H1 (cell line): ENCODE results near the gene CLGN. TPM values are rescaled to one million over a fixed set of nuclear protein-coding genes. Genes with fewer than 3 reads are reported as not detected.

ENCODE experiments used
- CTCF ChIA-PET: fragments of 300-600 bp; sonication (Branson Sonifier 250); formaldehyde crosslinking; loops from one replicate; lab custom pipeline; 2021; ENCODE audit not compliant: partially characterized antibody; lab: Charles Lee
- POLR2A ChIA-PET: fragments of 300-600 bp; sonication (Branson Sonifier 250); formaldehyde crosslinking; loops from one replicate; lab custom pipeline; 2021; ENCODE audit warnings: inconsistent platforms; ENCODE audit not compliant: partially characterized antibody; lab: Charles Lee
- DNase-seq, 2 experiments: peaks; one replicate each; pipeline versions ENCODE4 v3.0.0 to v3.0.0-alpha.2; 2010 to 2022; ENCODE audit warnings: low spot score in 2 of 2, low read depth in 1 of 2, mixed read lengths in 1 of 2
- FAIRE-seq: peaks from 2 replicates; lab custom pipeline; 2011; peaks lifted over from hg19 to GRCh38; lab: Jason Lieb, UNC
- H2AFZ ChIP-seq: 2 replicates; pipeline ENCODE4 v1.8.1; 2012; ENCODE audit warnings: low read length, inconsistent platforms
- H2AK5ac ChIP-seq: 2 replicates; pipeline ENCODE4 v1.6.1; 2013; ENCODE audit warnings: low read depth, low read length
- H2BK120ac ChIP-seq: replicated peaks from 2 replicates; pipeline ENCODE3; 2013; ENCODE audit warnings: low read depth, low read length, inconsistent platforms
- H2BK12ac ChIP-seq: 2 replicates; pipeline ENCODE4 v1.6.1; 2013; ENCODE audit warnings: low read depth, low read length
- H2BK15ac ChIP-seq: 2 replicates; pipeline ENCODE4 v1.6.1; 2013; ENCODE audit warnings: low read length
- H2BK20ac ChIP-seq: 2 replicates; pipeline ENCODE4 v1.6.1; 2013; ENCODE audit warnings: low read length
- H2BK5ac ChIP-seq: 2 replicates; pipeline ENCODE4 v1.6.1; 2013; ENCODE audit warnings: low read depth, low read length
- H3K14ac ChIP-seq: 2 replicates; pipeline ENCODE4 v1.6.1; 2013; ENCODE audit warnings: inconsistent platforms; ENCODE audit not compliant: insufficient read length
- H3K18ac ChIP-seq: 2 replicates; pipeline ENCODE4 v1.6.1; 2013; ENCODE audit warnings: low read length; ENCODE audit errors: extremely low read depth
- H3K23ac ChIP-seq: 2 replicates; pipeline ENCODE4 v1.6.1; 2013; ENCODE audit warnings: inconsistent platforms; ENCODE audit not compliant: insufficient read length
- H3K23me2 ChIP-seq: 2 replicates; pipeline ENCODE4 v1.6.1; 2013; ENCODE audit warnings: low read depth, low read length
- H3K27ac ChIP-seq: 2 replicates; pipeline ENCODE4 v1.6.1; 2011; ENCODE audit warnings: low read depth, low read length, inconsistent platforms
- H3K27me3 ChIP-seq, 4 experiments: replicated peaks in 1 of 4; 1 replicate in 1 of 4; 2 replicates in 3 of 4; pipeline versions ENCODE4 v1.6.1 to v1.8.1; 2011 to 2013; ENCODE audit warnings: low read length in 3 of 4, mild to moderate bottlenecking in 3 of 4, inconsistent platforms in 2 of 4, mixed read lengths in 2 of 4, moderate library complexity in 1 of 4; ENCODE audit not compliant: control insufficient read depth in 3 of 4, insufficient read depth in 3 of 4; ENCODE audit errors: extremely low read depth in 1 of 4
- H3K36me3 ChIP-seq, 4 experiments: 2 replicates each; pipeline versions ENCODE4 v1.6.1 to v1.8.1; 2011 to 2013; ENCODE audit warnings: mild to moderate bottlenecking in 4 of 4, low read length in 3 of 4, moderate library complexity in 2 of 4, control low read depth in 1 of 4, inconsistent platforms in 1 of 4; ENCODE audit not compliant: insufficient read depth in 4 of 4, control insufficient read depth in 2 of 4
- H3K4ac ChIP-seq: replicated peaks from 2 replicates; pipeline ENCODE3; 2013; ENCODE audit warnings: low read length, low read depth, mixed read lengths, inconsistent platforms; ENCODE audit not compliant: insufficient read length
- H3K4me1 ChIP-seq, 4 experiments: replicated peaks in 1 of 4; 1 replicate in 1 of 4; 2 replicates in 3 of 4; pipeline versions ENCODE4 v1.6.1 to v1.8.1; 2011 to 2013; ENCODE audit warnings: low read length in 3 of 4, inconsistent platforms in 2 of 4, mixed read lengths in 1 of 4; ENCODE audit not compliant: insufficient read depth in 4 of 4, control insufficient read depth in 3 of 4
- H3K4me2 ChIP-seq, 2 experiments: 2 replicates each; pipeline versions ENCODE4 v1.6.1 to v1.8.1; 2011 to 2013; ENCODE audit warnings: low read depth in 2 of 2, low read length in 2 of 2, control low read depth in 1 of 2, inconsistent platforms in 1 of 2, mild to moderate bottlenecking in 1 of 2; ENCODE audit not compliant: insufficient read depth in 1 of 2
- H3K4me3 ChIP-seq, 4 experiments: fragments of 200-600, 300-600 bp in 1 of 4; sonication (generic), shearing (Covaris generic), sonication (Bioruptor Twin) in 1 of 4; 2 replicates each; pipeline versions ENCODE4 v1.5.1 to v1.8.1; 2011 to 2016; ENCODE audit warnings: low read length in 4 of 4, low read depth in 3 of 4, control low read depth in 2 of 4, inconsistent platforms in 2 of 4, mild to moderate bottlenecking in 2 of 4, mixed read lengths in 1 of 4, moderate library complexity in 1 of 4; ENCODE audit not compliant: insufficient read depth in 2 of 4; ENCODE audit errors: extremely low read depth in 1 of 4
- H3K56ac ChIP-seq: replicated peaks from 2 replicates; pipeline ENCODE3; 2013; ENCODE audit warnings: low read depth, mild to moderate bottlenecking, mixed read lengths, low read length, inconsistent platforms; ENCODE audit not compliant: insufficient read length
- H3K79me1 ChIP-seq: 2 replicates; pipeline ENCODE4 v1.6.1; 2013; ENCODE audit warnings: low read depth, low read length, control low read depth
- H3K79me2 ChIP-seq, 2 experiments: 2 replicates each; pipeline versions ENCODE4 v1.6.1 to v1.8.1; 2012 to 2013; ENCODE audit warnings: low read length in 2 of 2, mild to moderate bottlenecking in 2 of 2, inconsistent platforms in 1 of 2; ENCODE audit not compliant: insufficient read depth in 2 of 2, control insufficient read depth in 1 of 2
- H3K9ac ChIP-seq, 4 experiments: replicated peaks in 1 of 4; 1 replicate in 1 of 4; 2 replicates in 3 of 4; pipeline versions ENCODE4 v1.6.1 to v1.8.1; 2011 to 2013; ENCODE audit warnings: low read depth in 3 of 4, low read length in 3 of 4, control low read depth in 2 of 4, mild to moderate bottlenecking in 2 of 4, moderate library complexity in 2 of 4, inconsistent platforms in 1 of 4; ENCODE audit errors: extremely low read depth in 1 of 4
- H3K9me3 ChIP-seq, 2 experiments: 2 replicates each; pipeline versions ENCODE4 v1.6.1 to v1.8.1; 2012 to 2013; ENCODE audit warnings: mild to moderate bottlenecking in 2 of 2, moderate library complexity in 2 of 2, control low read depth in 1 of 2, inconsistent platforms in 1 of 2, low read depth in 1 of 2, low read length in 1 of 2, mixed read lengths in 1 of 2; ENCODE audit not compliant: insufficient read depth in 2 of 2
- H4K20me1 ChIP-seq, 2 experiments: replicated peaks in 1 of 2; 2 replicates each; pipeline versions ENCODE3 to v1.8.1; 2011 to 2013; ENCODE audit warnings: inconsistent platforms in 2 of 2, low read length in 2 of 2, mild to moderate bottlenecking in 1 of 2; ENCODE audit not compliant: insufficient read depth in 2 of 2, control insufficient read depth in 1 of 2
- H4K5ac ChIP-seq: 2 replicates; pipeline ENCODE4 v1.6.1; 2013; ENCODE audit warnings: low read length, low read depth, mixed read lengths, inconsistent platforms; ENCODE audit not compliant: insufficient read length
- H4K8ac ChIP-seq: 2 replicates; pipeline ENCODE4 v1.8.0; 2013; ENCODE audit warnings: mild to moderate bottlenecking, moderate library complexity, low read length, inconsistent platforms; ENCODE audit not compliant: insufficient read depth; ENCODE audit errors: extremely low read depth
- H4K91ac ChIP-seq: replicated peaks from 2 replicates; pipeline ENCODE3; 2013; ENCODE audit warnings: low read length, mixed read lengths, inconsistent platforms; ENCODE audit not compliant: insufficient read length
- ASH2L ChIP-seq: fragments of 200-600, 300-600 bp; sonication (generic); IDR thresholded peaks from one replicate; pipeline ENCODE4 v1.7.1; 2017; ENCODE audit warnings: low read length
- BACH1 ChIP-seq: IDR thresholded peaks from 2 replicates; pipeline ENCODE4 v1.6.1; 2012; ENCODE audit warnings: low read length, improper control_type of control experiment
- CEBPB ChIP-seq: IDR thresholded peaks from 2 replicates; pipeline ENCODE4 v1.6.1; 2012; ENCODE audit warnings: low read depth, low read length
- EZH2 ChIP-seq: fragments of 200-600 bp; sonication (generic); IDR thresholded peaks from 2 replicates; pipeline ENCODE4 v1.7.1; 2012; ENCODE audit warnings: low read depth, mild to moderate bottlenecking, moderate library complexity, low read length, inconsistent platforms; ENCODE audit not compliant: severe bottlenecking
- JUN ChIP-seq: IDR thresholded peaks from 2 replicates; pipeline ENCODE4 v1.6.1; 2011; ENCODE audit warnings: low read depth, mild to moderate bottlenecking, improper control_type of control experiment, low read length
- POLR2A ChIP-seq, 2 experiments: IDR thresholded peaks; 1 replicate in 1 of 2; 2 replicates in 1 of 2; pipeline ENCODE4 v1.6.1; 2011; ENCODE audit warnings: low read depth in 2 of 2, low read length in 2 of 2, mild to moderate bottlenecking in 2 of 2; ENCODE audit errors: control extremely low read depth in 1 of 2
- RFX5 ChIP-seq: IDR thresholded peaks from 2 replicates; pipeline ENCODE4 v1.6.1; 2011; ENCODE audit warnings: low read depth, low read length, improper control_type of control experiment, borderline replicate concordance
- TEAD4 ChIP-seq: IDR thresholded peaks from 2 replicates; pipeline ENCODE4 v1.6.1; 2012; ENCODE audit warnings: low read depth, low read length, inconsistent platforms, mixed read lengths
- WGBS, 2 experiments: shearing (Covaris generic) in 1 of 2; methylation state at CpG; one replicate each; pipeline versions ENCODE4 v1.1.6 to v1.1.7; 2013 to 2015; ENCODE audit warnings: low lambda C conversion rate in 2 of 2, mixed read lengths in 2 of 2, inconsistent platforms in 1 of 2, low coverage in 1 of 2, missing lambda C conversion rate in 1 of 2; ENCODE audit not compliant: insufficient replicate concordance in 2 of 2, insufficient coverage in 1 of 2, insufficient read length in 1 of 2; ENCODE audit errors: extremely low coverage in 1 of 2, missing lambda C conversion rate in 1 of 2; 5-methylcytosine and 5-hydroxymethylcytosine counted together
- polyA plus RNA-seq, 7 experiments: library from polyadenylated mRNA; depleted of rRNA in 3 of 7; stranded (reverse) in 5 of 7; unstranded in 2 of 7; fragments of >200 nt in 5 of 7; fragments of 200-250 nt in 2 of 7; gene quantifications; 1 replicate in 5 of 7; 2 replicates in 1 of 7; 4 replicates in 1 of 7; pipeline versions ENCODE4 v1.2.1 to v1.2.3, GENCODE V29; 2011 to 2013; ENCODE audit warnings: missing spikeins in 2 of 7, mixed read lengths in 2 of 7
- total RNA-seq: library from RNA; stranded (reverse); fragmentation: NEBNext Ultra II Directional; extraction: Animal tissue kit (Norgen Biotek cat#: 25700); gene quantifications from 2 replicates; pipeline ENCODE4 v1.2.1, GENCODE V29; 2021
- TF ChIP-seq, protein P1 (sequence below): IDR thresholded peaks from 2 replicates; pipeline ENCODE4 v1.6.1; 2011; ENCODE audit warnings: low read depth, mild to moderate bottlenecking, low read length; ENCODE audit not compliant: insufficient read depth

The CLGN gene
- total and polyA plus RNA-seq, 2 of the 8 experiments (the other 6 are each of a cell fraction or from before 2014, with no cell fraction given), result 1.7 to 3.1 TPM

DNA sequence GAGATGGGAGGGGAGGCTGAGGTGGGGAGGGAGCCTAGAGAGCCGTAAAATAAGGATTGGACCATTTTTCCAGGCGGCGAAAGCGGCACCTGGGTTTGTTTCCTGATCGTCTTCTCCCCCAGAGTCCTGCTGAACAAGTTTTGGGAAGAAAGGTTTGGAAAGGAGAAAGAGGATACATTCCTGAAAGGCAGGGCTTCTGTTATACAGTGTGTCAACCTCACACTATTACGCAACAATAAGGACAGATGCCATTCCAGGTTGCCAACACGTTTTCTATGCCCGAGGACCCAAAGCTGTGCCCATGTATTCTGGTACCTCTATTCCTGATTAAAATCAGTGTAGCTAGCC lies 53.3 kb downstream of the CLGN start:
- peak overlapping the region; percentile 65 for H2AFZ ChIP-seq
- peaks cover 7 to 50% of the 10 kb centered on the region in 2 experiments; a peak in 3 of 4 replicates for H3K79me2 ChIP-seq
- peak overlapping the region; percentile 58; the same call in 1 of the 2 replicates for H2BK5ac ChIP-seq
- no peaks in the 10 kb centered on the region for H3K27me3 ChIP-seq
- H3K79me1 ChIP-seq, result no peaks in the 10 kb centered on the region
- no peak overlapping the region for H2AK5ac ChIP-seq
- H3K4me3 ChIP-seq, result peak overlapping the region; percentile 86 to 96 (median 92)
- H3K36me3 ChIP-seq, result no peaks in the 10 kb centered on the region
- FAIRE-seq (peak; percentile 36), DNase-seq (no peak)
- H4K91ac ChIP-seq, result no peak overlapping the region
- no peak overlapping the region for H4K5ac ChIP-seq
- no peak overlapping the region for H3K23ac ChIP-seq
- H4K8ac ChIP-seq, result no peak overlapping the region
- H3K9me3 ChIP-seq, result no peaks in the 10 kb centered on the region
- POLR2A ChIA-PET, result interaction anchor here (1.1 to 3.7 kb wide), 11 partner anchors 9 to 759 kb away, joined by 3 to 14 read pairs (median 3); partner anchors contain the start of genes CLGN and RNF150
- peak overlapping the region; percentile 74 for H3K27ac ChIP-seq
- H3K18ac ChIP-seq, result no peak overlapping the region; the same call in 1 of the 2 replicates
- H3K4me2 ChIP-seq, result peak overlapping the region; percentile 85 to 88
- H2BK15ac ChIP-seq, result no peak overlapping the region
- H3K9ac ChIP-seq, result peak overlapping the region; percentile 76 to 80 (median 78)
- no peak overlapping the region for H2BK12ac ChIP-seq
- H4K20me1 ChIP-seq, result peaks cover 1% of the 10 kb centered on the region in 2 experiments
- no peak overlapping the region for H3K14ac ChIP-seq
- no peak for TF ChIP-seq JUN
- TF ChIP-seq ASH2L, result no peak
- TF ChIP-seq POLR2A (IDR thresholded peaks at IDR 0.05; ENCODE audit: control extremely low read depth in 1 of 2, low read depth in 2 of 2, low read length in 2 of 2), result no peak
- no peak for TF ChIP-seq EZH2
- no peak for TF ChIP-seq RFX5
- no peak for TF ChIP-seq BACH1
- TF ChIP-seq, protein P1, sequence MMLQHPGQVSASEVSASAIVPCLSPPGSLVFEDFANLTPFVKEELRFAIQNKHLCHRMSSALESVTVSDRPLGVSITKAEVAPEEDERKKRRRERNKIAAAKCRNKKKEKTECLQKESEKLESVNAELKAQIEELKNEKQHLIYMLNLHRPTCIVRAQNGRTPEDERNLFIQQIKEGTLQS, result no peak
- TF ChIP-seq TEAD4, result no peak
- TF ChIP-seq CEBPB, result peak; percentile 96
- no peak overlapping the region for H2BK120ac ChIP-seq
- no peak overlapping the region for H2BK20ac ChIP-seq
- H3K23me2 ChIP-seq, result peaks cover 5% of the 10 kb centered on the region
- peaks cover 0 to 4% (median 0%) of the 10 kb centered on the region in 4 experiments; a peak in 2 of 7 replicates for H3K4me1 ChIP-seq
- no peak overlapping the region for H3K56ac ChIP-seq
- H3K4ac ChIP-seq, result no peak overlapping the region
- 7% methylated on average over 8 of the region's 8 CpGs; no CpG with 5 or more reads in 1 of the 2 experiments for WGBS, 2 experiments
- CTCF ChIA-PET, result interaction anchor here (1.2 to 4.2 kb wide), 5 partner anchors 14 to 199 kb away, joined by 3 to 41 read pairs (median 4); partner anchors contain the start of gene ELMOD2
